Measurements from ENCODE around the gene RAB11A.

DNA sequence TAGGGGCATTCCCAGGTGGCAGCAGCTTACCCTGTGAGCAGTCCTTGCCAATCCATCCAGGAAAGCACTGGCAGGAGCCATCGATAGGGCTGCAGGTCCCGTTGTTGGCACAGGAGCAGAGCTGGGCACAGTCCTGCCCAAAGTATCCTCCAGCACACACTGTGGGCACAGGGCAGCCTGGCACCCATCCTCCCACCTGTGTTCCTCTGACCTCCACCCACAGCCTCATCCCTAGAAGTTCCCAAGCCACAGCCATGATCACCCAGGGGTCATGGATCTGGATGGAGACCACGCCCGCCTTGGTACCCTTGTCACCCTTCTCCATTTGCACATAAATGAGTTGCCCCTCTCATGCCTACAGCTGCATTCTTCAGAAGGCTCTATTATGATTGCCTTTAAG is 48.6 kb downstream of the RAB11A start:
- TF ChIP-seq, protein P1, sequence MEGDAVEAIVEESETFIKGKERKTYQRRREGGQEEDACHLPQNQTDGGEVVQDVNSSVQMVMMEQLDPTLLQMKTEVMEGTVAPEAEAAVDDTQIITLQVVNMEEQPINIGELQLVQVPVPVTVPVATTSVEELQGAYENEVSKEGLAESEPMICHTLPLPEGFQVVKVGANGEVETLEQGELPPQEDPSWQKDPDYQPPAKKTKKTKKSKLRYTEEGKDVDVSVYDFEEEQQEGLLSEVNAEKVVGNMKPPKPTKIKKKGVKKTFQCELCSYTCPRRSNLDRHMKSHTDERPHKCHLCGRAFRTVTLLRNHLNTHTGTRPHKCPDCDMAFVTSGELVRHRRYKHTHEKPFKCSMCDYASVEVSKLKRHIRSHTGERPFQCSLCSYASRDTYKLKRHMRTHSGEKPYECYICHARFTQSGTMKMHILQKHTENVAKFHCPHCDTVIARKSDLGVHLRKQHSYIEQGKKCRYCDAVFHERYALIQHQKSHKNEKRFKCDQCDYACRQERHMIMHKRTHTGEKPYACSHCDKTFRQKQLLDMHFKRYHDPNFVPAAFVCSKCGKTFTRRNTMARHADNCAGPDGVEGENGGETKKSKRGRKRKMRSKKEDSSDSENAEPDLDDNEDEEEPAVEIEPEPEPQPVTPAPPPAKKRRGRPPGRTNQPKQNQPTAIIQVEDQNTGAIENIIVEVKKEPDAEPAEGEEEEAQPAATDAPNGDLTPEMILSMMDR (IDR thresholded peaks at IDR 0.05), result no peak
- TF ChIP-seq POLR2A (IDR thresholded peaks at IDR 0.05), result no peak
